ENCODE data around the gene PANK3. TPM values are rescaled to one million over a fixed set of nuclear protein-coding genes. Genes with fewer than 3 reads are reported as not detected.
"Not testable (repeated sequence)": the region's sequence is repeated elsewhere in the genome, so short reads cannot be mapped to it uniquely, and the experiment has no call there.

PANK3 gene
- total RNA-seq, 1 donor from 2014 or later, result 26.3 TPM

DNA sequence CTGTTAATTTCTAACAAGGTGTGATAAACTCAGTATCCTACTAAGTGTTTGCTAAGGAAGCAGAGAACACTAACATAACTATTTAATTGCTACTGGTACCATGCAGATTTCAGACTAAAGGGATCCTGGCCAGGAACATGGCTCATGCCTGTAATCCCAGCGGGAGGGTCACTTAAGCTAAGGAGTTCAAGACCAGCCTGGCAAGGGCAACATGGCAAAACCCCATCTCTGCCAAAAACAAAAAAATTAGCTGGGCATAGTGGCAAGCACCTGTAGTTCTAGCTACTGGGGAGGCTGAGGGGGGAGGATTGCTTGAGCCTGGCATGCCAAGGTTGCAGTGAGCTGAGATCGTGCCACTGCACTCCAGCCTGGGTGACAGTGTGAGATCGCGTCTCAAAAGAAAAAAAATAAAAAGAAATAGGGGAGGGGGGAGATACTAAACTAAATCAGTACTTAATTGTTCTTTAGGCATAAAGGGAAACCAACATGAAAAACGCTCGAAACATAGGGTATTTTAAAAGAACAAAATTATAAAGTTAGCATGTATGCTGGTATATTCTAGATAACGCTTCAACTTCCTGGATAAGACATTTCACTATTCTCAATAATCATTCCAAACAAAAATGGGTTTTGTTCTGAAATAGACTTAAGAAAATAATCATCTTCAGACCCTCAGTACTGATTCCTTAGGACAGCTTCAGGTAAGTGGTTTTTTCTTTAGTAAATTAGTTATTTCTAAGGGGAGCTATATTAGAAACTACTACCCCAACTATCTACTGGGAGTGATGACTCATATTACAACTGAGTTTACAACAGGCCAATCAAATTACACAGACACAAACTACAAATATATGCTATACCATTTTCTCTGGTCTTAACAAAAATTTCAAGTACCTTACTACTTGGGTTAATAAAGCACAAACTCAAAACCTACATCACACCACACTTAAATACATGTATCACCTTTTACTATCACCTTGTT is 3.5 kb downstream of the PANK3 start:
- no peaks in the 10 kb centered on the region for H3K9me3 ChIP-seq (replicated peaks)
- H3K27me3 ChIP-seq (ENCODE audit: low read depth), result no peaks in the 10 kb centered on the region
- DNase-seq, result no peak
- peaks cover 76% of the 10 kb centered on the region for H3K4me1 ChIP-seq
- no peak overlapping the region for H3K27ac ChIP-seq (replicated peaks)
- no peak overlapping the region for H3K4me3 ChIP-seq
- no peaks in the 10 kb centered on the region for H3K36me3 ChIP-seq
- no peak for TF ChIP-seq CTCF (IDR thresholded peaks at IDR 0.05; ENCODE audit: borderline replicate concordance)
- intact Hi-C loops (cut with micrococcal nuclease), result loop anchor here (10.0 kb wide), 1 partner anchor 81 kb away; no protein-coding TSS in a partner anchor

GRCh38 chr5:168574156-168574555 is 5.0 kb downstream of the PANK3 start:
- H3K4me3 ChIP-seq; H3K27ac ChIP-seq (replicated peaks); H3K9me3 ChIP-seq (replicated peaks); DNase-seq; H3K27me3 ChIP-seq (ENCODE audit: low read depth); H3K36me3 ChIP-seq: not testable (repeated sequence)
- intact Hi-C loops (cut with micrococcal nuclease), result loop anchor here (10.0 kb wide), 1 partner anchor 79 kb away; no protein-coding TSS in a partner anchor
- peaks cover 73% of the 10 kb centered on the region for H3K4me1 ChIP-seq

DNA sequence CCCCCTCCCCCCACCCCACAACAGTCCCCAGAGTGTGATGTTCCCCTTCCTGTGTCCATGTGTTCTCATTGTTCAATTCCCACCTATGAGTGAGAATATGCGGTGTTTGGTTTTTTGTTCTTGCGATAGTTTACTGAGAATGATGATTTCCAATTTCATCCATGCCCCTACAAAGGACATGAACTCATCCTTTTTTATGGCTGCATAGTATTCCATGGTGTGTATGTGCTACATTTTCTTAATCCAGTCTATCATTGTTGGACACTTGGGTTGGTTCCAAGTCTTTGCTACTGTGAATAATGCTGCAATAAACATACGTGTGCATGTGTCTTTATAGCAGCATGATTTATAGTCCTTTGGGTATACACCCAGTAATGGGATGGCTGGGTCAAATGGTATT is 5.5 kb downstream of the PANK3 start:
- intact Hi-C loops (cut with micrococcal nuclease), result loop anchor here (10.0 kb wide), 1 partner anchor 79 kb away; no protein-coding TSS in a partner anchor
- H3K27me3 ChIP-seq (ENCODE audit: low read depth); H3K27ac ChIP-seq (replicated peaks); H3K9me3 ChIP-seq (replicated peaks); H3K4me3 ChIP-seq; DNase-seq; H3K36me3 ChIP-seq: not testable (repeated sequence)
- H3K4me1 ChIP-seq, result peaks cover 68% of the 10 kb centered on the region

GRCh38 chr5:168570490-168571328 is 8.5 kb downstream of the PANK3 start:
- Histone ChIP-seq H3K4me1 (peaks cover 54% of the 10 kb centered on the region), H3K9me3 (replicated peaks) (no peaks in the 10 kb centered on the region), H3K36me3 (peaks cover 27% of the 10 kb centered on the region), H3K27ac (replicated peaks) (no peak overlapping the region), H3K4me3 (no peak overlapping the region), H3K27me3 (ENCODE audit: low read depth) (no peaks in the 10 kb centered on the region)
- DNase-seq, result no peak
- no peak for TF ChIP-seq CTCF (IDR thresholded peaks at IDR 0.05; ENCODE audit: borderline replicate concordance)
- intact Hi-C loops (cut with micrococcal nuclease), result loop anchor here (10.0 kb wide), 1 partner anchor 76 kb away; no protein-coding TSS in a partner anchor

GRCh38 chr5:168568738-168569137 is 10.4 kb downstream of the PANK3 start:
- H3K36me3 ChIP-seq, result peaks cover 41% of the 10 kb centered on the region
- no peak overlapping the region for H3K4me3 ChIP-seq
- no peaks in the 10 kb centered on the region for H3K27me3 ChIP-seq (ENCODE audit: low read depth)
- DNase-seq, result no peak
- TF ChIP-seq CTCF (IDR thresholded peaks at IDR 0.05; ENCODE audit: borderline replicate concordance), result no peak
- peaks cover 50% of the 10 kb centered on the region for H3K4me1 ChIP-seq
- no peak overlapping the region for H3K27ac ChIP-seq (replicated peaks)
- intact Hi-C loops (cut with micrococcal nuclease), result no loop called here
- no peaks in the 10 kb centered on the region for H3K9me3 ChIP-seq (replicated peaks)

- H3K27ac ChIP-seq (replicated peaks), result no peak overlapping the region
- TF ChIP-seq CTCF (IDR thresholded peaks at IDR 0.05; ENCODE audit: borderline replicate concordance), result no peak
- intact Hi-C loops (cut with micrococcal nuclease), result no loop called here
- DNase-seq, result no peak
- no peaks in the 10 kb centered on the region for H3K27me3 ChIP-seq (ENCODE audit: low read depth)
- peaks cover 36% of the 10 kb centered on the region for H3K4me1 ChIP-seq
- H3K36me3 ChIP-seq, result peaks cover 72% of the 10 kb centered on the region
- H3K9me3 ChIP-seq (replicated peaks), result no peaks in the 10 kb centered on the region
- no peak overlapping the region for H3K4me3 ChIP-seq
Observed at GRCh38 chr5:168563959-168564358, 15.2 kb downstream of the PANK3 start.
